ENCODE results near the gene SYTL2. TPM values are rescaled to one million over a fixed set of nuclear protein-coding genes. Genes with fewer than 3 reads are reported as not detected.

SYTL2 gene
- total RNA-seq, 4 donors from 2014 or later, result 140 to 1,280 (median 344) TPM

- H3K36me3 ChIP-seq, result no peaks in the 10 kb centered on the region
- no peaks in the 10 kb centered on the region for H3K9me3 ChIP-seq
- no peaks in the 10 kb centered on the region for H3K27me3 ChIP-seq
- 92 to 99% methylated on average over 2 of the region's 2 CpGs for WGBS, 2 donors (ENCODE audit: low coverage in 1 of 2)
- TF ChIP-seq CTCF (IDR thresholded peaks at IDR 0.05) (no peak), EP300 (IDR thresholded peaks at IDR 0.05; ENCODE audit: low read depth) (no peak), POLR2A (IDR thresholded peaks at IDR 0.05) (no peak), POLR2AphosphoS5 (IDR thresholded peaks at IDR 0.05) (no peak)
- H3K4me1 ChIP-seq, result peaks cover 17 to 49% (median 22%) of the 10 kb centered on the region in 4 donors
- no peak overlapping the region for H3K27ac ChIP-seq
- no peak for DNase-seq
- intact Hi-C loops (cut with DNase I; ENCODE audit: low total_unique reads) (no loop called here), in situ Hi-C loops (cut with MboI; ENCODE audit: low pct_ligation_motif_present in 1 of 4, low pct_unique_long_range_greater_than_20kb in 1 of 4, low sequenced_read_pairs in 3 of 4) (loop anchor here in 1 of 4 donors (25.0 kb wide), 1 partner anchor 217 kb away; no protein-coding TSS in a partner anchor)
- H3K4me3 ChIP-seq, result no peak overlapping the region
Observed at GRCh38 chr11:85829172-85829571, 18.2 kb upstream of the SYTL2 start.

- in situ Hi-C loops (cut with MboI; ENCODE audit: low pct_ligation_motif_present in 1 of 4, low pct_unique_long_range_greater_than_20kb in 1 of 4, low sequenced_read_pairs in 3 of 4), result loop anchor here in 1 of 4 donors (25.0 kb wide), 1 partner anchor 216 kb away; no protein-coding TSS in a partner anchor
- H3K27ac ChIP-seq, result peak overlapping the region in 1 of 4 donors; percentile 31
- H3K36me3 ChIP-seq, result no peaks in the 10 kb centered on the region
Observed at GRCh38 chr11:85828640-85828978, 17.7 kb upstream of the SYTL2 start.

GRCh38 chr11:85827748-85828639, 17.1 kb upstream of the SYTL2 start:
- DNase-seq, result no peak
- Histone ChIP-seq H3K4me1 (peaks cover 17 to 49% (median 22%) of the 10 kb centered on the region in 4 donors), H3K27me3 (no peaks in the 10 kb centered on the region), H3K4me3 (no peak overlapping the region), H3K27ac (peak overlapping the region; percentile 18 to 56 (median 42)), H3K36me3 (no peaks in the 10 kb centered on the region), H3K9me3 (no peaks in the 10 kb centered on the region)
- WGBS, 2 donors (ENCODE audit: low coverage in 1 of 2), result 3 to 10% methylated on average over 2 of the region's 2 CpGs
- TF ChIP-seq EP300 (IDR thresholded peaks at IDR 0.05; ENCODE audit: low read depth) (no peak), POLR2AphosphoS5 (IDR thresholded peaks at IDR 0.05) (peak in 1 of 3 donors; percentile 21), POLR2A (IDR thresholded peaks at IDR 0.05) (no peak), CTCF (IDR thresholded peaks at IDR 0.05) (no peak)
- intact Hi-C loops (cut with DNase I; ENCODE audit: low total_unique reads) (no loop called here), in situ Hi-C loops (cut with MboI; ENCODE audit: low pct_ligation_motif_present in 1 of 4, low pct_unique_long_range_greater_than_20kb in 1 of 4, low sequenced_read_pairs in 3 of 4) (loop anchor here in 1 of 4 donors (25.0 kb wide), 1 partner anchor 216 kb away; no protein-coding TSS in a partner anchor)

More at GRCh38 chr11:85828640-85828978, 17.7 kb upstream of the SYTL2 start:
- intact Hi-C loops (cut with DNase I; ENCODE audit: low total_unique reads), result no loop called here
- Histone ChIP-seq H3K27me3 (no peaks in the 10 kb centered on the region), H3K4me3 (no peak overlapping the region), H3K9me3 (no peaks in the 10 kb centered on the region), H3K4me1 (peaks cover 17 to 49% (median 22%) of the 10 kb centered on the region in 4 donors)
- no peak for DNase-seq
- whole genome bisulfite sequencing, 2 donors (ENCODE audit: low coverage in 1 of 2), result 29% methylated on average over 1 of the region's 1 CpG; no CpG with 5 or more reads in 1 of the 2 donors
- TF ChIP-seq CTCF (IDR thresholded peaks at IDR 0.05) (no peak), EP300 (IDR thresholded peaks at IDR 0.05; ENCODE audit: low read depth) (no peak), POLR2AphosphoS5 (IDR thresholded peaks at IDR 0.05) (no peak), POLR2A (IDR thresholded peaks at IDR 0.05) (no peak)

- peak; percentile 41 for DNase-seq
- intact Hi-C loops (cut with DNase I; ENCODE audit: low total_unique reads) (no loop called here), in situ Hi-C loops (cut with MboI; ENCODE audit: low pct_ligation_motif_present in 1 of 4, low pct_unique_long_range_greater_than_20kb in 1 of 4, low sequenced_read_pairs in 3 of 4) (loop anchor here in 1 of 4 donors (25.0 kb wide), 1 partner anchor 214 kb away; no protein-coding TSS in a partner anchor)
- Histone ChIP-seq H3K4me3 (no peak overlapping the region), H3K9me3 (no peaks in the 10 kb centered on the region), H3K27me3 (no peaks in the 10 kb centered on the region), H3K4me1 (peaks cover 17 to 51% (median 30%) of the 10 kb centered on the region in 4 donors), H3K36me3 (no peaks in the 10 kb centered on the region), H3K27ac (peak overlapping the region; percentile 4 to 56 (median 20))
- no peak for TF ChIP-seq POLR2AphosphoS5 (IDR thresholded peaks at IDR 0.05)
- TF ChIP-seq EP300 (IDR thresholded peaks at IDR 0.05; ENCODE audit: low read depth), result no peak
- TF ChIP-seq POLR2A (IDR thresholded peaks at IDR 0.05), result no peak
- TF ChIP-seq CTCF (IDR thresholded peaks at IDR 0.05), result peak; percentile 41 to 57 (median 54)
- 13 to 63% methylated on average over 1 to 7 of the region's 7 CpGs for WGBS, 2 donors (ENCODE audit: low coverage in 1 of 2)
Observed at GRCh38 chr11:85826116-85826855, 15.3 kb upstream of the SYTL2 start.
